ENCODE data around the gene CYP27B1. TPM values are rescaled to one million over a fixed set of nuclear protein-coding genes. Genes with fewer than 3 reads are reported as not detected.

CYP27B1 gene
- total RNA-seq, 1 experiment from 2014 or later = 11.6 TPM

DNA sequence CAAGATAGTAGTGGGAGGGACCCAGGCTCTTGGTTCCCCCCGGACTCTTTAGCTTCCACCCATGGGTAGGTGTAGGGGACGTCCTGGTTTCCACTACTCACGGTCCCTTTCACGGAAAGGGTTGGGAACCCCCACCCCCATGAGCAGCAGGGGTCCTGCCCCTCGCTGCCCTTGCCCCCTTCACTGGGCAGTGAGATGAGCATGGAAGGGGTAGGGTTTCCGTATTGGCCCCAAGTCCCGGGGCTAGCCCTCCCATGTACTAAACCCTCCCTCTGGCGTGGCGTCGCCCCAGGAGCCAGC lies 41.1 kb downstream of the CYP27B1 start:
- H3K4me2 ChIP-seq (ENCODE audit: low read length) = peak overlapping the region; percentile 99
- H3K27ac ChIP-seq (ENCODE audit: low read depth, low read length) = peak overlapping the region; percentile 92
- H2AFZ ChIP-seq (ENCODE audit: low read depth, low read length, poor library complexity, severe bottlenecking) = no peak overlapping the region
- no TSS peak for BruUV-seq (replicated peaks)
- no peaks in the 10 kb centered on the region for H3K9me3 ChIP-seq (ENCODE audit: control insufficient read depth in 1 of 2, insufficient read depth in 1 of 2, low read depth in 1 of 2, low read length in 2 of 2)
- DNase-seq (ENCODE audit: low read depth, low spot score) = no peak
- peak overlapping the region; percentile 85 to 89 for H3K4me3 ChIP-seq (replicated peaks in 1 of 2; ENCODE audit: low read depth in 1 of 2, low read length in 2 of 2)
- CTCF ChIA-PET = interaction anchor here (0.6 to 3.1 kb wide), 12 partner anchors 16 to 270 kb away, joined by 3 to 15 read pairs (median 4); partner anchors contain the start of genes EEF1AKMT3, INHBE, METTL1 and OS9
- TF ChIP-seq POLR2A (IDR thresholded peaks at IDR 0.05; ENCODE audit: borderline replicate concordance, extremely low read depth, insufficient read depth, insufficient read length) (no peak), ELF1 (IDR thresholded peaks at IDR 0.05; ENCODE audit: borderline replicate concordance, low read depth) (no peak), SP1 (IDR thresholded peaks at IDR 0.05; ENCODE audit: low read depth) (no peak)
- TF ChIP-seq, protein P1, sequence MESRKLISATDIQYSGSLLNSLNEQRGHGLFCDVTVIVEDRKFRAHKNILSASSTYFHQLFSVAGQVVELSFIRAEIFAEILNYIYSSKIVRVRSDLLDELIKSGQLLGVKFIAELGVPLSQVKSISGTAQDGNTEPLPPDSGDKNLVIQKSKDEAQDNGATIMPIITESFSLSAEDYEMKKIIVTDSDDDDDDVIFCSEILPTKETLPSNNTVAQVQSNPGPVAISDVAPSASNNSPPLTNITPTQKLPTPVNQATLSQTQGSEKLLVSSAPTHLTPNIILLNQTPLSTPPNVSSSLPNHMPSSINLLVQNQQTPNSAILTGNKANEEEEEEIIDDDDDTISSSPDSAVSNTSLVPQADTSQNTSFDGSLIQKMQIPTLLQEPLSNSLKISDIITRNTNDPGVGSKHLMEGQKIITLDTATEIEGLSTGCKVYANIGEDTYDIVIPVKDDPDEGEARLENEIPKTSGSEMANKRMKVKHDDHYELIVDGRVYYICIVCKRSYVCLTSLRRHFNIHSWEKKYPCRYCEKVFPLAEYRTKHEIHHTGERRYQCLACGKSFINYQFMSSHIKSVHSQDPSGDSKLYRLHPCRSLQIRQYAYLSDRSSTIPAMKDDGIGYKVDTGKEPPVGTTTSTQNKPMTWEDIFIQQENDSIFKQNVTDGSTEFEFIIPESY (IDR thresholded peaks at IDR 0.05; ENCODE audit: extremely low read depth, insufficient replicate concordance, low read length) = no peak
- TF ChIP-seq, protein P2, sequence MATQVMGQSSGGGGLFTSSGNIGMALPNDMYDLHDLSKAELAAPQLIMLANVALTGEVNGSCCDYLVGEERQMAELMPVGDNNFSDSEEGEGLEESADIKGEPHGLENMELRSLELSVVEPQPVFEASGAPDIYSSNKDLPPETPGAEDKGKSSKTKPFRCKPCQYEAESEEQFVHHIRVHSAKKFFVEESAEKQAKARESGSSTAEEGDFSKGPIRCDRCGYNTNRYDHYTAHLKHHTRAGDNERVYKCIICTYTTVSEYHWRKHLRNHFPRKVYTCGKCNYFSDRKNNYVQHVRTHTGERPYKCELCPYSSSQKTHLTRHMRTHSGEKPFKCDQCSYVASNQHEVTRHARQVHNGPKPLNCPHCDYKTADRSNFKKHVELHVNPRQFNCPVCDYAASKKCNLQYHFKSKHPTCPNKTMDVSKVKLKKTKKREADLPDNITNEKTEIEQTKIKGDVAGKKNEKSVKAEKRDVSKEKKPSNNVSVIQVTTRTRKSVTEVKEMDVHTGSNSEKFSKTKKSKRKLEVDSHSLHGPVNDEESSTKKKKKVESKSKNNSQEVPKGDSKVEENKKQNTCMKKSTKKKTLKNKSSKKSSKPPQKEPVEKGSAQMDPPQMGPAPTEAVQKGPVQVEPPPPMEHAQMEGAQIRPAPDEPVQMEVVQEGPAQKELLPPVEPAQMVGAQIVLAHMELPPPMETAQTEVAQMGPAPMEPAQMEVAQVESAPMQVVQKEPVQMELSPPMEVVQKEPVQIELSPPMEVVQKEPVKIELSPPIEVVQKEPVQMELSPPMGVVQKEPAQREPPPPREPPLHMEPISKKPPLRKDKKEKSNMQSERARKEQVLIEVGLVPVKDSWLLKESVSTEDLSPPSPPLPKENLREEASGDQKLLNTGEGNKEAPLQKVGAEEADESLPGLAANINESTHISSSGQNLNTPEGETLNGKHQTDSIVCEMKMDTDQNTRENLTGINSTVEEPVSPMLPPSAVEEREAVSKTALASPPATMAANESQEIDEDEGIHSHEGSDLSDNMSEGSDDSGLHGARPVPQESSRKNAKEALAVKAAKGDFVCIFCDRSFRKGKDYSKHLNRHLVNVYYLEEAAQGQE (IDR thresholded peaks at IDR 0.05; ENCODE audit: low read depth) = no peak
- peaks cover 7 to 18% of the 10 kb centered on the region in 2 experiments; a peak in 3 of 4 replicates for H3K4me1 ChIP-seq (ENCODE audit: control insufficient read depth in 1 of 2, insufficient read depth in 2 of 2, low read length in 2 of 2)
- no peaks in the 10 kb centered on the region for H3K9me2 ChIP-seq (ENCODE audit: insufficient read depth)
- peaks cover 4 to 6% of the 10 kb centered on the region in 2 experiments; a peak in 2 of 4 replicates for H3K36me3 ChIP-seq (ENCODE audit: control insufficient read depth in 1 of 2, insufficient read depth in 2 of 2, low read length in 2 of 2)
- ATAC-seq = peak; percentile 32
- H4K20me1 ChIP-seq (ENCODE audit: insufficient read depth) = no peaks in the 10 kb centered on the region
- H3K27me3 ChIP-seq (ENCODE audit: insufficient read depth, low read length) = no peaks in the 10 kb centered on the region
- H3K79me2 ChIP-seq (ENCODE audit: insufficient read depth, low read length) = no peaks in the 10 kb centered on the region
- peak overlapping the region; percentile 89 for H3K9ac ChIP-seq (ENCODE audit: low read length)
- intact Hi-C loops (cut with micrococcal nuclease) = loop anchor here (2.0 kb wide), 1 partner anchor 17 kb away; no protein-coding TSS in a partner anchor
- POLR2A ChIA-PET = interaction anchor here (0.7 to 1.2 kb wide), 6 partner anchors 16 to 659 kb away, joined by 3 to 7 read pairs (median 4); partner anchors contain the start of genes OS9 and TSPAN31
- RAD21 ChIA-PET (ENCODE audit: low non-redundant PET in 1 of 2, low total read pairs in 2 of 2, uncharacterized antibody in 2 of 2, unreplicated experiment in 2 of 2) = no interaction called here

All from HCT116 (cell line).